Measurements from ENCODE around the gene LYPD5. TPM values are rescaled to one million over a fixed set of nuclear protein-coding genes. Genes with fewer than 3 reads are reported as not detected.
"Not testable (repeated sequence)": the region's sequence is repeated elsewhere in the genome, so short reads cannot be mapped to it uniquely, and the experiment has no call there.

Gene LYPD5
- total RNA-seq, 1 donor from 2014 or later = 3.1 TPM

DNA sequence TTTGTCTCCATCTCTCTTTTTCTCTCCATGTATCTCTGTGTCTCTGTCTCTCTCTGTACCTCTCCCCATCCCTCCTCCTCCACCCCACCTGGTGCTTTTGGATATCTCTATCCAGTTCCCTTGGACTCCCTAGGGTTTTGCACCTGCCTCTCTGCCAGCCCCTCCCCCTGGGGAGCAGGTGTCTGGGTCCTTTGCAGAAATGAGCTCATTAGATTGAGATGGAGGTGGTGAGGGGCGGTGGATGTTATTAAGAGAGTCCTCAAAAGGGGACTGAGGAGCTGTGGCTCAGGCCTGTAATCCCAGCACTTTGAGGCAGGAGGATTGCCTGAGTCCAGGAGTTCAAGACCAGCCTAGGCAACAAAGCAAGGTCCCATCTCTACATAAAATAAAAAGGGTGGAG, 23.6 kb downstream of the LYPD5 start:
- no peak for DNase-seq (ENCODE audit: low spot score)

DNA sequence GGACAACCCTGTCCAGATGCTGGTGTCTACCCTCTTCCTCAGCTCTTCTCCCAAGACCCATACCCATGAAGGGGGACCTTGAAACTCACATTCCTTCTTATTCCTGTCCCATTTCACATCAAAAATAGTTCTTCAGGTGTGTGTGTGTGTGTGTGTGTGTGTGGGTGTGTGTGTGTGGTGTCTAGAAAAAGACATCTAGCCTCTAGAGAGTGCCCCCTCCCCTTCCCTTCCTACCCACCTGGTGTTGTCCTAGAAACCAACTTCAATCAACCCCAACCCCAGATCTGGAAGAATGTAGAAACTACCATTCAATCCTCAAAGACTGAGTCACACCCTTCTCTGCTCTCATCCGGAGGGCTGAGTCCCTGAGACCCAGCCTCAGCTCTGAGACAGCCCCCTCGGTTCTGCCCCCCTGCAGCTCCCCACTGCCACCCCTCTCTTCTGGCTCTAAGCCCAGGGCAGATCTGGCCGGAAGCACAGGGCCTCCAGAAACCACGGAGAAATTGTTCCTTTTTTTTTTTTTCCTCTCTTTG, 25.0 kb downstream of the LYPD5 start:
- peak; percentile 44 for DNase-seq (ENCODE audit: low spot score)

GRCh38 chr19:43776286-43776685, 26.0 kb downstream of the LYPD5 start:
- no peak for DNase-seq (ENCODE audit: low spot score)

DNA sequence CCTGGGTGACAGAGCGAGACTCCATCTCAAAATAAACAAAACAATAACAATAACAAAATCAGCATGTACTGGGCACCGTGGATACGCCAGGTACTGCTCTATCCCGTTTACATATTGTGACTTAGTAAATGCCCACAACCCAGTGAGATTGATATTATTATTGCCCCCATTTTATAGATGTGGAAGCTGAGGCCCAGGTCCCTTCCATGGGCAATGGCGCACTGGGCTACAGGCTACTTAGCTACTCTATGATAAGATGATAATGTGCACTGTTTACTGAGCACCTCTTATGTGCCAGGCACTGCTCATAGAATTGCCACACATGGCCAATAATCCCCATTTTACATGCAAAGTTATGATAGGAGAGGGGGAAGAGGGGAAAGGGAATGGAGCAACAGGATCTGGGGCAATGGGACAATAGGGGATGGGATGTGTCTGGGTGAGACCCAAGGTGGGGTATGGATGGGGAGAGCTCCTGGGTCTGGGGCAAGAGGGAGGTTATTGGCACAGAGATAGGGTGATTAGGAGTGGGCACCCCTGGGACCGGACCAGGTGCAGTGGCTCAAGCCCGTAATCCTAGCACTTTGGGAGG, 26.9 kb downstream of the LYPD5 start:
- no peak for DNase-seq (ENCODE audit: low spot score)

DNA sequence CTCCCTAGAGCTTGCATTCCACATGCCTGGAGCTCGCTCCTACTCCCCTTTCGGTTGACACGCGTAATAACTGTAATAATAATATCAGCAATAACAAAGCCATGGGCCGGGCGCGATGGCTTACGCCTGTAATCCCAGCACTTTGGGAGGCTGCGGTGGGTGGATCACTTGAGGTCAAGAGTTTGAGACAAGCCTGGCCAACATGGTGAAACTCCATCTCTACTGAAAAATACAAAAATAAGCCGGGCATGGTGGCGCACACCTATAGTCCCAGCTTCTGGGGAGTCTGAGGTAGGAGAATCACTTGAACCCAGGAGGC, 27.3 kb downstream of the LYPD5 start:
- DNase-seq (ENCODE audit: low spot score) = peak; percentile 35

DNA sequence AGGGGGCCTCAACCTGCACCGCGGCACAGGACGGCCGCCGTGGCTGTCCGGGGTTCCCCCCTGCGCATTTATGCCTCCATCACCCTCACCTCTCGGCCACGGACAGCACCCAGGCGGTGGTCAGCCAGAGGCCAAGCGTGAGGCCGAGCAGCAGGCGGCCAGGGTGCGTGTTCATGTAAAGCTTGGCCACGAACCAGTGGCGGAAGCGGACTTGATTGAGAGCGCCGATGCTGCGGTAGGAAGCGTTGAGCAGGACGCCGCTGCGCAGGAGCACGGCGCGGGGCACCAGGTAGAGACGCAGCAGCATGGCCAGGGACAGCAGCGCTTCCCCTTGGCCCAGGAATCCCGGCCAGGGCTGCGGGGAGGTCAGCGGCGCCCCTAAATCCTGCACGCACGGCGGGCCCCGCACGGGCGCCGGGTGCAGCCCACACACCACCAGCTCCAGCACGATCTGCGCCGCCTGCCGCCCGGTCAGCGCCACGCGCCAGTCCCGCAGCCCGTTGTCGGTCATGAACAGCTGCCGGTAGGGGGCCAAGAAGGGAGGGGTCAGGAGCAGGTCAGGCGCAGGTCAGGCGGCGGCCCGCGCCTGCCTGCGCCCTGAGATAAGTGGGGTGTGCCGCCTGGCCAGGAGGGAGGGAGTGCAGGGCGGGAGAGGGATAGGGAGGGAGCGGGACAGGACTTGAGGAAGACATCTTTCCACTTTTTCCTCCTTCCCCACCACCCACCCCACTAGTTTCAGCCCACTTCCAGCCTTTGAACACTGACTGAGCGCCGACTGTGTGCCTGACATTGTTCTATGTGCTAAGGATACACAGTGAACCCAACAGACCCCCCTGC, 27.9 kb downstream of the LYPD5 start:
- DNase-seq (ENCODE audit: low spot score) = peak; percentile 69

DNA sequence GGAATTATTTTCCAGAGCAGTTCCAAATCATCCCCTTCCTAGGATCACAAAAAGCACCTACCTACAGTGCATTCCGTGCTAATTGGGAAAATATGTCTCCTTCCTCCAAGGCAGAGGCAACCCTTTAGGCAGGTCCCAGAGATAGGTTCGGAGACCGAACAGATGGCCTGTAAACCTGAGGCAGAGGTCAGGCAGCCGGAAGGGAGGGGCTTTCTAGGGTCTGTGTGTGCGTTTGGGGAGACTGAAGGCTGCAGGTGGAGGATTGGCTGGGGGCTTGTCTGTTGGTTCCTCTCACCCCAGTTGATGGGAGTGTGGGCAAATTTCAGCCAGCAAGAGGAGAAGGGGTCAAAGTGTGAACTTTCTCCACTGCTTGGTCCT, 28.5 kb downstream of the LYPD5 start:
- no peak for DNase-seq (ENCODE audit: low spot score)

GRCh38 chr19:43769256-43769655, 33.0 kb downstream of the LYPD5 start:
- DNase-seq (ENCODE audit: low spot score) = no peak

GRCh38 chr19:43768273-43769050, 33.8 kb downstream of the LYPD5 start:
- DNase-seq (ENCODE audit: low spot score) = no peak

GRCh38 chr19:43767818-43768217, 34.4 kb downstream of the LYPD5 start:
- DNase-seq (ENCODE audit: low spot score) = no peak

DNA sequence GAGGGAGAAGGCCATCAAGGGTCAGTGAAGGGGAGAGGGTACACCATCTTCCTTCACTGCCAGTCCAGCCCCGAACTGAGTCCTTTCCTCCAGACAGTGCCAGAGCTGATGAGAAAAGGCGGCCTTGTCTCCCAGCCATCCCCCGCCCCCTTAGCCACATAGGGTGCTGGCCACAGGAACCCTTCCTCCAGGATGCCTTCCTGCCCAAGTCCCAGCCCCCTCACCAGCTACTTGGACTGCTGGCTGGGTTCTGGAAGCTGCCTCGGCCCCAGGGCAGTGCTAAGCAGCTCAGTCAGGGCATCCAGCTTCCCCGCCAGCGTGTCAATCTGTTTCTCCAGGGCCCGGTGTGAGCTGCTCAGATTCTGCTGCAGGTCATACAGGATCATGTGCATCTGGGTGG, 34.9 kb downstream of the LYPD5 start:
- no peak for DNase-seq (ENCODE audit: low spot score)

GRCh38 chr19:43766755-43767043, 35.5 kb downstream of the LYPD5 start:
- DNase-seq (ENCODE audit: low spot score) = no peak

- DNase-seq (ENCODE audit: low spot score) = peak; percentile 72
Observed at GRCh38 chr19:43765109-43765876, 37.0 kb downstream of the LYPD5 start.

DNA sequence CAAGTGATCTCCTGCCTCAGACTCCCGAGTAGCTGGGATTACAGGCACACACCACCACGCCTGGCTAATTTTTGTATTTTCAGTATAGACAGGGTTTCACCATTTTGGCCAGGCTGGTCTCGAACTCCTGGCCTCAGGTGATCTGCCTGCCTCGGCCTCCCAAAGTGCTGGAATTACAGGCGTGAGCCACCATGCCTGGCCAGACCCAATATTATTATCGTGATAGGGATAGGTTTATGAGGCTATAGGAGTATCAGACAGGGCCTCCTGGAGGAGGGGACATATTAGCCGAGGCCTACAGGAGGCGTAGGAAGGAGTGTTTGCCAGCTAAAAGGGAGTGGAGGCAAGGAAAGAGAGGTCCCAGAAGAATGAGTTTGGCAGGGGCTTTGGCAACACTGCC, 37.6 kb downstream of the LYPD5 start:
- DNase-seq (ENCODE audit: low spot score) = not testable (repeated sequence)

GRCh38 chr19:43763473-43763939, 38.7 kb downstream of the LYPD5 start:
- DNase-seq (ENCODE audit: low spot score) = no peak

DNA sequence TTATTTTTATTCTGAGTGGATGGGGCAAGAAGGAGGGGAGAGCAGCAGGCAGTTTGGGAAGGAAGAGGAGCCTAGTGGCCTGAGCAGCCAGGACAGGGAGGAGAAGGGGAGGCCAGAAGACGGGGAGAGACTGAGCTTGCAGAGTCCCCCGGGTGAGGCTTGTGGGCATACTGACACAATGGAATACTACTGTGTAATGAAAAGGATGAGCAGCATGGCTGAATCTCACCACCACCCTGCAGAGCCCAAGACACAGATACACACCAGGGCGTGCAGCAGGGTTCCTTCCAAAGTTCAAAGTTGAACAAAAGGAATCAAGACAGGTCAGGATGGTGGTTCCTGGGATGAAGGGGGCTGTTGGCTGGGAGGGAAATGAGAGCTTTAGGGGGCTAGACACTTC, 39.4 kb downstream of the LYPD5 start:
- no peak for DNase-seq (ENCODE audit: low spot score)

- DNase-seq (ENCODE audit: low spot score) = no peak
Observed at GRCh38 chr19:43760941-43761340, 41.3 kb downstream of the LYPD5 start.

- DNase-seq (ENCODE audit: low spot score) = no peak
Observed at GRCh38 chr19:43759515-43759914, 42.7 kb downstream of the LYPD5 start.

DNA sequence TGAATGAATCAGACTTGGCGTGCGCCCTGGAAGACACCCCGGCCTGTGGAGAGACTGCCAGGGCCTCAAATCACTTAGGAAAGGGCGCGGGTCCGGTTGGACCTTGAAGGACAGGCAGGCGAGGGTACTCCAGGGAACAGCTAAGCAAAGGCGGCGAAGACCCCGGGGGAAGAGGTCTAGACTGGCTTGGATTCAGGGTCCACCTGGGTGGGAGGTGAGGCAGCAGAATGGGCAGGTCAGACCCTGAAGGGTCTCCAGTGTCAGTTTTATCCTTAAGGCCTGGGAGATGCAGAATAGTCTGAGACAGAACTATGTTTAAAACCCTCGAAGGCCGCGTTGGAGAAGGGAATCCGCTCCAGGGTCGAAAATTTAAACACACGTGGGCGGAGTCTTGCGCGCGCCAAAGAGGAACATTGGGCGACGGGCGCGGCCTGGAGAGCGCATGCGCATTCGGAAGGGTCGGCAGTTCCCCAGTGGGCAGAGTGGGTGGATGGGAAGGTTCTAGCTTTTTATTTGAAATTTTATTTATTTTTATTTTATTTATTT, 46.9 kb downstream of the LYPD5 start:
- peak; percentile 85 for DNase-seq (ENCODE audit: low spot score)

- DNase-seq (ENCODE audit: low spot score) = peak; percentile 100
Observed at GRCh38 chr19:43754503-43755255, 47.6 kb downstream of the LYPD5 start, which contains the start of gene SMG9. SMG9 (minus strand) TSS chr19:43754962; CDS start chr19:43750741, 4,221 bp downstream.

GRCh38 chr19:43754253-43754502, 48.1 kb downstream of the LYPD5 start:
- DNase-seq (ENCODE audit: low spot score) = no peak
